Measurements from ENCODE around the gene GUCD1.
"Not testable (repeated sequence)": the region's sequence is repeated elsewhere in the genome, so short reads cannot be mapped to it uniquely, and the experiment has no call there.

GUCD1 gene

DNA sequence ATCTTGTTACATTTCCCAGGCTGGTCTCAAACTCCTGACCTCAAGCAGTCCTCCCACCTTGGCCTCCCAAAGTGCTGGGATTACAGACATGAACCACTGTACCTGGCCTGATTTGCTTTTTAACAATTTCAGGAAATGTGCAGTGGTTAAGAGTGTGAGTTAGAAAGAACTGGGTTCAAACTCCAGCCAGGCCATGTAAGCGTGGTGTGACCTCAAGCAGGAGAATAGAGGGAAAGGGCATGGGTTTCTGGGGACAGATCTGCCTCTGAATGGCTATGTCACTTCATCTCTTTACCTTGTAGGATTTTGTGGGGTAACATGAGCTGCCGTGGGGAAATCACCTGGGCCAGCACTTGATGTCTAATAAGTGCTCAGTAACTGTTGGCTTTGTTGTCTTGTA lies 10.1 kb upstream of the GUCD1 start:
- no peak for DNase-seq (ENCODE audit: low read depth in 2 of 2)

DNA sequence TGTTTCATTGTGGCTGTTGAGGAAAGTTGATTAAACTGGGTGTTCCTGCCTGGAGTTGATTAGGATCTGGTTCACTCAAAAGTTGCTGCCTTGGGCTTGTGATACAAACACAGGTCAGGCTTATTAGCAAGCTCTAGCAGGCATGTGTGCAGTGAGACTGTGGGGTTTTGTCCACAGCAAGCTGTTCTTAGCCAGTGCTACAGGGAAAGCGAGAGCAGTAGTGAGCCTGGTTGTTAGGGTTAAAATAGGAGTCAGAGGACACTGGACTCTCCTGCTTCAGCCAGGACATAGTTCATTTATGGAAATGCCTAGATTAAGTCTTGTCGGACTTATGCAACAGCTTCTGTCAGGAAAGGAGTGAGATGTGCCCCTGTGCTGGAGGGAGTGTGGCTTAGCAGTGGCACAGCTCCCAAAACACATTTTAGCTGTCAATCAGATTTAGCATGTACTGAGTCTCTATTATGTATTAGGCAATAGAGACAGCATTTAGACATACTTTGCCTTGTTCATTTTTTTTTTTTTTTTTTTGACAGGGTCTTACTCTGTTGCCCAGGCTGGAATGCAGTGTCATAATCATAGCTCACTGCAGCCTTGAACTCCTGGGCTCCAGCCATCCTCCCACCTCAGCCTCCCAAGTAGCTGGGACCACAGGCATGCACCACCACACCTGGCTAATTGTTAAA lies 9.6 kb upstream of the GUCD1 start:
- DNase-seq (ENCODE audit: low read depth in 2 of 2) = no peak

DNA sequence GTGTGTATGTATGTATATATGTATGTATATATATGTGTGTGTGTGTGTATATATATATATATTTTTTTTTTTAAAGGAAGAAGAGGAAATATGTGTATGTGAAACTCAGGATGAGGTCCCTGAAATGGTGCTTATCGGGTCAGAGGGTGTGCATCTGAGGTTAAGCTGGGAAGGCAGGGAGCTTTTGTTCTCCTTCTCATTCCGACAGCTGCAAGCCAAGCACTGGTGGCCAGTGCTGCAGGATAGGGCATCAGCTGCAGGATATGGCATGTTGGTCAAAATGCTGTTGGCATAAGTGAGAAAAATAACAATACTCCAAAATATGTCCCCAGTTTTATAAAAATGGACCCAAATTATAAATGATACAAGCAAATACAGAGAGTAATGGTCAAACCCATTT lies 8.3 kb upstream of the GUCD1 start:
- no peak for DNase-seq (ENCODE audit: low read depth in 2 of 2)

DNA sequence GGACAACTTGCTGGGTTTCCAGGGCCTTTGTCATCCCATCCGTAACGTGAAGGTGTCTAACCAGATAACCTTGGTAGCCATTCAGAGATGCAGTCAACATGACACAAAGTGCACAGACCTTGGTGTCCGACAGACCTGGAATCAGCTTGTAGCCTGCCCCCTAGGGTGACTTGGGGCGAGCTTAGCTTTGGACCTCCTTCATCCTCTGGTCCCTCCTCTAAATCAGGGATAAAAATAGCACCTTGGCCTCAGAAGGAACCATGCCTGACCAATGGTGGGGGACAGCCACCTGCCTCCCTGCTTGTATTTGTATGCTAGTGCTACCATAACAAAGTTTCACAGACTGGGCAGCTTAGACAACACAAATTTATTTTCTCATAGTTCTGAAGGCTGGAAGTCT lies 4.5 kb upstream of the GUCD1 start:
- DNase-seq (ENCODE audit: low read depth in 2 of 2) = no peak

DNA sequence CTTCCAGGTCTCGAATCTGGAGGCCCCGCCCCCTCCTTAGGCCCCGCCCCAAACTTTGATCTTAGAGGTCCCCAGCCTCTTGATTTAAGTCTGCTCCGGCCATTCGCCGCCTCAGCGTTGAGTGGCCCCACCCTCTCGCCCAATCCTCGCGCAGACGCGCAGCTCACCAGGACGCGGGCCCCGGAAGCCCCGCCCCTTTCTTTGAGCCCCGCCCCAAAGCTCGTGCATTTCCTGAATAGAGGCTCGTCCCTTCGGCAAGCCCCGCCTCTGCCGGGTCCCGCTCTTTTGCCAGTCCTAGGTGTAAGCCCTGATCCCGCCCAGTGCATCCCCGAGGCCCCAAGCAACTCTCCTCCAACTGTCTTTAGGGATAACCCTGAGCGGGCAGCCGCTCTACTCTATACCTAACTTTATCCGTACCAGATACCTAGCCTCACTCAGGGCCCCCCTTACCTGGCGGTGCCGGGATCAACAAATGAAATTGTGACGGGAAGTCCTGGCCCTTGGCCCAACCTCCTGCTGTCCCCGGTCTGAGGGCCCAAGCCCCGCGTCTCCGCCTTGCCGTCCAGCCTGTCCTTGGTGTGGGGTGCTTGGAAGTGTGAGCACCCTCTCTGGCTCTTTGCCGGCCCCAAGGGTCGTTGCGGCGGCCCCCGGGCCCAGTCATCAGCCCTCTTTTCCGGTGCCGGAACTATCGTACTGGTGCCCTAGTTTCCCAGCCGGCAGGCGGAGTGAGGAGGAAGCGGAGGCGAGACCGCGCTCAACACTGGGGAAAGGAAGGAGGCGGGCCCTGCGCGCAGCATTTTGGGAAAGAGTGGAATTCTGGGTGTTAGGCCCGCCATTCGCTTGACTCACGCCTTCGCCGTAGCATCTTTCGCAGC lies 464 bp upstream of the GUCD1 start, which contains the start of gene SNRPD3:
TSS of gene SNRPD3 (plus strand) at position 835 of the 875 bp plus-strand sequence. CDS start 1,676 bp downstream, outside the sequence.
- peak; percentile 99 to 100 for DNase-seq (ENCODE audit: low read depth in 2 of 2)

DNA sequence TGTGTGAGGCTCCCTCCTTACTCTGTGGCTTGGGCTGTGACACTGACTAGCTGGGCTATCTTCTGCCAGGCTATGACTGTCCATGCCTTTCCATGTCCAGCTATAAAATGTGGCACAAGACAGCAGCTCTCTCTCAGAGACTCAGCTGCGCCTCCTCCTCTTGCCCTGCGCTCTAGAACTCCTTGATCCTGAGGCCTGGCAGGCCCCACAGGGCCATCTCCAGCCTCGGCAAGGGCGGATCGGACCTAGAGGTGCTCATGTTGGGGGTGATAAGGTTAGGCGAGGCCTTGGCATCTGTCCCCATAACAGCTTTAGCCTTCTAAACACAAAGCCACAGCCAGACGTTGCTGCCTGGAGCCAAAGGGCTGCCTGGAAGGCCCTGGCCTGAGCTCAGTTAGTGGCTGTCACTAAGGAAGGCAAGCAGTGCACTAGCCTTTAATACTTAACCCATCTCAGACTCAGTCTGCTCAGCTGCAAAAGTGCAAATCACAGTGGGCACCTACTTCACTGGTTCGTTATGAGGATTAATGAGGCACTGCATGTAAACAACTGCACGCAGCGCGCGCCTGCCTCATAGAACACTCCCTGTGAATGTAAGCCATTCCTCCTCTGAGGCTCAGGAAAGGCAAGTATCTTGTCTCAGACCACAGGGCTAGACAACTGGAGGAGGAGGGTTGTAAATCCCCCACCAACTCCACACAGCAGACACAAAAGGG lies 1.2 kb downstream of the GUCD1 start:
- no peak for DNase-seq (ENCODE audit: low read depth in 2 of 2)

DNA sequence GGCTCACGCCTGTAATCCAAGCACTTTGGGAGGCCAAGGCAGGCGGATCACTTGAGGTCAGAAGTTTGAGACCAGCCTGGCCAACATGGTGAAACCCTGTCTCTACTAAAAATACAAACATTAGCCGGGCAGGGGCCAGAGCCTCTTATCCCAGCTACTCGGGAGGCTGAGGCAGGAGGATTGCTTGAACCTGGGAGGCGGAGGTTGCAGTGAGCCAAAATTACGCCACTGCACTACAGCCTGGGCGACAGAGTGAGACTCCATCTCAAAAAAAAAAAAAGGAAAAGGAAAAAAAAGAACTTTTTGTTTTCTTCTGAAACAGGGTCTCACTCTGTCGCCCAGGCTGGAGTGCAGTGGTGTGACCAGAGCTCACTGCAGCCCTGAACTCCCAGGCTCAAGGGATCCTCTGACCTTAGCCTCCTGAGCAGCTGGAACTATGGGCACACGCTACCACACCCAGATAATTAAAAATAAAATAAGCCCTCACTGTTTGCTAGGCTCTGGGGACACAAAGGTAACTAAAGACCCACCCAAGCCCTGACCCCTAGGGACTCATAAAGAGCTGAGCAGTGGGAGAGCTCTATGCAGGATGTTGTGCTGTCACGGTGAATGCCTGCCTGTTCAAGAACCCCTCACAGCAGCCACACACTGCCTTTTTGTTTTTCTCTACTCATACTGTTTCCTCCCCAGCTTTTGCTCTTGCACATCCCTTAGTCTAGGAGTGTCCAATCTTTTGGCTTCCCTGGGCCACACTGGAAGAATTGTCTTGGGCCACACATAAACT lies 2.2 kb downstream of the GUCD1 start:
- not testable (repeated sequence) for DNase-seq (ENCODE audit: low read depth in 2 of 2)

DNA sequence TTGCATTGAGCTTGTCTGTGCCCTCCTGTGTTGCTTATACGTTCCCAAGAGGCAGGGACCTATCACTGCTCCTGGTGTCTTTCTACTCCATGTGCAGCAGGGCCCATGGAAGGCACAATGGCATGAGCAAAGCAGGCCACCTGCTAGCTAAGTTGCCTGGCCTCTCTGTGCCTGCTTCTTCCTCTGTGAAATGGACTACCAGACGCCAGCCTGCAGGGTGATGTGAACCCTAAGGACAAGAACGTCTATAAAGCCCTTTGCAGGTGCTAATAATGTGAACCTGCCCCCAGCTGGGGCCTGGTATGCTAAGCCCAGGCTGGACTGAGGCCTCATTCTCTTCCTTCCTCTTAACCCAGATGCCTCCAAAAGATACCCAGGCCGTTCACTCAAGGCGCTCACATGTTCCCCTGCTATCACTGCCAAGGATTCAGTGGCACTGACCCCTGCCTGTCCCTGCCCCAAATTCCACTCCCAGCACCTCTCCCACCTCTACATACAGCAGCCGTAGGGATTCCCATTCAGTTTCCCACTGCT lies 4.0 kb downstream of the GUCD1 start:
- DNase-seq (ENCODE audit: low read depth in 2 of 2) = no peak

DNA sequence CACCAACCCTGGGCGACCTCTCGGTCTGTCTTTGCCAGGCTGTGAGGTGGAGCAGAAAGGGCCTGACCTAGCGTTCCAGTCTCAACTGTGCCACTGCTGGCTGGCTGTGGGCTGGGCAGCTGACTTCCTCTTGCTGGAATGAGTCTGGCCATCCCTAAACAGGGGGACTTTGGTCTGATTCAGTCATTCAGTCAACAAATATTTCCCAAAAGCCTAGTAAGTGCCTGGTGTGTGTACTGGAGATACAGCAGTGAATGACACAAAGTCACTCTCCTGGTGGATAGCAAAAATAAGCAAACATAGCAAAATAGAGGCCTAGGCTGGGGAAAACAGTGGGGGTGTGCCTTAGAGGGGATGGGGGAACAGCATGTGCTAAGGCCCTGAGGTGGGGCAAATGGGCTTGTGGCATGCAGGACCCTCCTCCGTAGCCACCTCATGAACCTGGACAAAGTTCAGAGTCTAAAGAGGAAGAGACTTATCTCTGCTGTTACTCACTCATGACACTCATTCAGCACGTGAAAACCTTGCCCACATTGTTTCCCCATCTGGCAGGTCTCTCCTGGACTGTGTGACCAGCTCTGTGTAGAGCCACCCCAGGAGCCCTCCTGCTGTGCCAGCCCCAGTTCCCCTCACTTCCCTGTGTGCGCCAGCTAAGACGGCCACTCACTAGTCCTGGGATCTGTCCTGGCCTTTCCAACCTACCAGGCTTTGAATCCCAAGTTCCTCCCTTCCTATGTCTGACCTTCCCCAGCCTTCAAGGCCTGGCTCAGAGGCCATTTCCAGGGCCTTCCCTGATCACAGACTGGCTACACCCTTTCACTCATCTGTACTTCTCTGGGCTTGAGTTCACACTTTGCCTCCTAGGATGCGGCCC lies 4.7 kb downstream of the GUCD1 start:
- no peak for DNase-seq (ENCODE audit: low read depth in 2 of 2)

DNA sequence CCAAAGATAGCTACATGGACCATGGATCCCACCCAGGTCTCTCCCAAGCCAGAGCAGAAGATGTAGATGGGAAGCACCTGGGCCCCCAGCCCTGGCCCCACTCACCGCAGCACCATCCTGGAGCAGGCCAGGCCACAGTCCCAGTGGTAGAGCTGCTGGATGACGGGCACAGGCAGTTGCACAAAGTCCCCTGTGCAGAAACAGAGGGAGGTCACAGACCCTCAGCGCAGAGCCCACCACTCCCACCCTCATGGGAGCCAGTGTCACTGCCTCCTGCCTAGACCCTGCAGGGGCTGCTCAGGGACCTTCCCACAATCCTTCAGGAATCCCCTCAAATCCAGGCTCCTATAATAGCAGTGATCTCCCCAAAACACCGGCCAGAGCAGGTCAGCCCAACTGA lies 6.1 kb downstream of the GUCD1 start:
- DNase-seq (ENCODE audit: low read depth in 2 of 2) = no peak

DNA sequence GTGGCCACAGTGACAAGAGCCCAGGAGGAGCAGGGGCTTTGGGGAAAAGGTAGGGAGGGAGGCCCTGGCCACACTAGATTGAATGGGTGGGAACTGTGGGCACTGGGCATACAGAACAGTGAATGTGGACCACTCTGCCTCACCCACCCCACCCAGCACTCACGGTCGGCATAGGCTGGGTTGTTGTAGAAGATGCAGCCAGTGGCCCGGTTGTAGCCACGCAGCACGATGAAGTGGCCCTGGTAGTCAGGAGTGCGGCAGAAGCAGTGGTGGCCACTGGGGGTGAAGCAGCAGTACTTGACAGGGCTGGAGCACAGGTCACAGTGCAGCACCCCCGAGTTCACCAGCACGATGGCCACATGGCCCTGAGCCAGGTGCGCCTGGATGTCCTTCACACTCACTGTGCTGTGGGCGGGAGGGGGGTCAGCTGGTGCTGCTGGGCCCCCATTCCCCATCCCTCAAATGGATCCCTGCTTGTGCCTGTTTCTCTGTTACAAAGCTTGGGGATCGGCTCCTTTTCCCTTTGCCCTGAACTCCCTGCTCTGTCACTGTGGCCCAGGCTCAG lies 11.2 kb downstream of the GUCD1 start:
- no peak for DNase-seq (ENCODE audit: low read depth in 2 of 2)

DNA sequence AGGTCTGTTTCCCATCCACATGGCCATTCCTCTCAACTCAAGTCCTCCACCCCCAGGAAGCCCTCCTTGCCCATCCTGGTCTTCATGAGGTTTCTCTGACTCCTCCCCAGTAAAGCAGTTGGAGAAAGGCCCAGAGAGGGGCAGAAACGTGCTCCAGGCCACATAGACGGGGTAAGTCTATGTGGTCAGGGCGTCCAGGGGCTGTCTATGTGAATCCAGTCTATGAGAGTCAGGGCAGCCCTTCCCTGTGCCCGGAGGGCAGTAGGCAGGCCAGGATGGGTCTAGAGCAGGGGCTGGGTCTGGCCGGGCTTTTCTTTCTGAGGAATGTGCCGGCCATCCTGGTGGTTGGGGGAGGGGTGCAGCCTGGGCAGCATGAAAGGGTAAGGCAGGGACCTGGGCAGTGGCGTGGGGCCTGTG lies 11.7 kb downstream of the GUCD1 start:
- DNase-seq (ENCODE audit: low read depth in 2 of 2) = no peak

DNA sequence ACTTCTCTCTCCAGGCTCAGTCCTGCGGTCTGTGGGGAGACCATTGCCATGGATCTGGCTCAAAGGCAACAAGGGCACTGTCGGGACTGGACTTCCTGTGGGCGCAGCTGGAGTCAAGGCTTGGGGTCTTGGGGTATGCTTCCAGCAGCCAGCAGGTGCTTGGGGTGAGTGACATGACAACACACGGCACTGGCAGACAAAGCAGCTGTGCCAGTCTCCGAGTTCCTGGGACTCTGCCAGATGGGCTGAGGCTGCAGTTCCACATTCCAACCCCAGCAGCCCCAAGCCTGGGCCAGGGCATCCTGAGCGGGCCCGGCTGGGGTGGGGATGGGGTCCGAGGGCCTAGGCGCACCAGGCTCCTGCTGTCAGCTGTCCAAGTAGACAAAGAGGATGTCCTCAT lies 12.3 kb downstream of the GUCD1 start:
- no peak for DNase-seq (ENCODE audit: low read depth in 2 of 2)

DNA sequence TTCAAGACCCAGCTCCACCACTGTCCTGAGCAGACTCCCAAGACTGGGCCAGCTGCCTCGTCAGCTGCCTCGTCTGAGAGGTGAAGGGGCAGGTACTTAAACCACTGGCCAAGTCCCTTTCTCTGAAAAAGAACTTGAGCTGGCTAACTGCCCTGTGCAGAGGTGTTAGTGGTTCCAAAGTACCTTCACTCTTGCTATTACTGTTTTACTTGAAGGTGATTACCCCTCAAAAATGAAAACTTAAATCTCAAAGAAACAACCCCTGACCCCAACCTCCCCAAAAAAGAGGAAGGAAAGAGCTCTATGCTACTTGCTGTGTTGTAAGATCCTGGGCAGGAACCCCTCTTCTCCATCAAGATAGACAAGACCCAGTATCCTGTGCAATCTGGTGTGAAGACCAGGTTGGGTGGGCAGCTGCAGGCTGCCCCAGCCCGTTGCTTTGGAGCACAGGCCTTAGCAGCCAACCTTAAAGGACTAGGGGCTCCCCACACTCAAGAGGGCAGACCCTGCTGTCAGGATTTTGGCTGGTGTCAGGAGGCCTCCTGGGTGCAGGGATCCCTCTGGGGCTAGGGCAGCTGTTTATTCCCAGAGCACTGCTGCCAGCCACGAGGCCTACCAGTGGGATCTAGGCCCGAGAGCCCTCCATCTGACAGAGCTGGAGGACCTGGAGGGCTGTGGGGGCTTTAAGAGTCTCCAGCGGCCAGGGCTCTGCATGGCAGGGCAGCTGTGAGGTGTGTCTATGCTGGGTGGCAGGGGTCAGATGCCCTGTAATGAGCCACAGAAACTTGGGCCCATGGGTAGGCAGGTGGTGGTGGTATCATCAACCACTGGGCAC lies 13.0 kb downstream of the GUCD1 start:
- DNase-seq (ENCODE audit: low read depth in 2 of 2) = no peak

DNA sequence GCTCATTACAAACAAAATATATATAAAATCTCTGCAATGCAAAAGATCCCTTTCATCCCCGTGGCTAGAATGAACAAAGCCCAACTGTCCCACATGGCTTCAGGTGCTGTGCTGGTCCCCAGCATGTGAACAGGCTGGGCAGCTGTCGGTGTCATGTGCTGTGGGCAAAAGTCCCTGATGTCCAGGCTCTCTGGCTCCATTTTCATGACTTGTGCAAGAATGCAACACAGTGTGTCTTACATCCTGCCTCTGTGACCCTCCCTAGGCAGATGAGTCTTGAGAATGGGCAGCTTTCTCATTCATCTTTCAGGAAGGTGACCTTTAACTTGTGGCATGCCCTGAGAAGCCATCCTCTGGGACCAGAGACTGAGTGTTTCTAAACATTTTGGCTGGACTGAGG lies 14.5 kb downstream of the GUCD1 start:
- DNase-seq (ENCODE audit: low read depth in 2 of 2) = no peak

DNA sequence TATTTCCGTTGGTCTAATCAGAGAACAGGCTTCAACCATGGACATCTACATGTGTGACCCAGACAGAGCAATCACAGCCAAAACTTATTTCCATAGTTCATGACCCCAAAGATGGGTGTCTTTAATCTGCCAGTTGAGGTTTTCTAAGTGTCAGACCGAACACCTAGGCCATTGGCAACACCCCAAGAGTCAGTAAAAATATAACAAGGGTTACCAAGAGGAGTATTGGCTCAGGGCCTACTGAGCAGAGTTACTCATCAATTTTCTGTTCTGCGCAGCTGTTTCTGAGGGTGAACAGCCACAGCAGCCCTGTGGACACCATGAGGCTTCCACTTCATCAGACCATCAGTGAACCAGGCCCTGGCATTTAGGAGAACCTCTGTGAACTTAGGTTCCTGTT lies 18.8 kb downstream of the GUCD1 start:
- no peak for DNase-seq (ENCODE audit: low read depth in 2 of 2)

DNA sequence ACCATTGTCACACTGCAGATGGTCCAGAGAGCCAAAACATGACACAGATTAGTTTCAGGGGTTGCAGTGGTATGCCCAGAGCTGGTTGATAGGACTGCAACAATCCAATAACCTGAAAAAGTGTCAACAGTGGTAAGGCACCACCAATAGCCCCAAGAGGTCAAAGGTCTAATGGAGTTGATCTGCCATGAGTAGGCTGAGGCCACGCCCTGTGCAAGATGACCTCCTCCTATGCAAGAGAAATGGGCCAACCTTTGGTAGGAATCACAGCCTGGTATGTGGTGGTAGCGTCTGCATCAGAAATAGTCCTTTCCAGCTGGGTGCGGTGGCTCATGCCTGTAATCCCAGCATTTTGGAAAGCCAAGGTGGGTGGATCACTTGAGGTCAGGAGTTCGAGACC lies 19.6 kb downstream of the GUCD1 start:
- DNase-seq (ENCODE audit: low read depth in 2 of 2) = no peak

DNA sequence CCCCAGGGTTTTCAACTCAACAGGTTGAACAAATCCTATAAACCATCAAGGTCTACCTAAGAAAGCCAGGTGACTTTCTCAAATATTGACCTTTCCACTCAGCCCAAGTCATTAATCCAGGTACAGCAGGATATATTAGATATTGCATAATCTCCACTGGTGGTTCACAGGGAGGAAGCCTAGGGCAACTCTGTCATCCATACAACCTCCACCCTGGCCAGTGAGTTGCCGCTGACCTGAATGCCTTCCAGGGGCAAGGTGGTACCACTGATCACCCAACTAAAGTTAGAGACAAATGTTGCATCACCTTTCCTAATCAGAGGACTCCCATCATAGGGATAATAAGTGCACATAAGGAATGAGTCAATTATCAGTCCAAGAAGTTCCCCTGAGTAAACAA lies 22.9 kb downstream of the GUCD1 start:
- DNase-seq (ENCODE audit: low read depth in 2 of 2) = no peak

DNA sequence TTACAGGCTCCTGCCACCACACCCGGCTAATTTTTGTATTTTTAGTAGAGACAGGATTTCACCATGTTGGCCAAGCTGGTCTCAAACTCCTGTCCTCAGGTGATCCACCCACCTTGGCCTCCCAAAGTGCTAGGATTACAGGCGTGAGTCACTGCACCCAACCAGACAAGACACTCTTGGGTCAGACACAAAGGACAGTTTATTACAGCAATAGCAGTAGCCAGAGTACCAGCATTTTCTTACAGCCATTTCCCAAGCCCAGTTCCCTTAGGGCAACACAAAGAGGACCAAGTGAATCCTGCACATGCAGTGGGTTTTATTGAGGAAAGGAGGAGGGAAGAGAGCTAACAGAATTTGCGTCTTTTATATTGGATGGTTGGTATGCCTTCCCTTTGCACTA lies 24.0 kb downstream of the GUCD1 start:
- DNase-seq (ENCODE audit: low read depth in 2 of 2) = not testable (repeated sequence)
